Glomerular endothelial cell (primary cell): ENCODE data around the gene ZNF687. TPM values are rescaled to one million over a fixed set of nuclear protein-coding genes. Genes with fewer than 3 reads are reported as not detected.
A peak's percentile ranks its signal among the peaks of the same experiment; 100 is the strongest.
"Not testable (repeated sequence)": the region's sequence is repeated elsewhere in the genome, so short reads cannot be mapped to it uniquely, and the experiment has no call there.

Source experiments
- DNase-seq: peaks from one replicate; pipeline ENCODE4 v3.0.0-alpha.2; 2011; ENCODE audit warnings: low read depth, low spot score; ENCODE audit errors: extremely low read depth
- total RNA-seq: library from RNA; depleted of rRNA; stranded (reverse); fragments of >200 nt; gene quantifications from 2 replicates; pipeline ENCODE4 v1.2.3, GENCODE V29; 2015

The ZNF687 gene
- 17.6 and 22.8 TPM in 2 replicates for total RNA-seq

DNA sequence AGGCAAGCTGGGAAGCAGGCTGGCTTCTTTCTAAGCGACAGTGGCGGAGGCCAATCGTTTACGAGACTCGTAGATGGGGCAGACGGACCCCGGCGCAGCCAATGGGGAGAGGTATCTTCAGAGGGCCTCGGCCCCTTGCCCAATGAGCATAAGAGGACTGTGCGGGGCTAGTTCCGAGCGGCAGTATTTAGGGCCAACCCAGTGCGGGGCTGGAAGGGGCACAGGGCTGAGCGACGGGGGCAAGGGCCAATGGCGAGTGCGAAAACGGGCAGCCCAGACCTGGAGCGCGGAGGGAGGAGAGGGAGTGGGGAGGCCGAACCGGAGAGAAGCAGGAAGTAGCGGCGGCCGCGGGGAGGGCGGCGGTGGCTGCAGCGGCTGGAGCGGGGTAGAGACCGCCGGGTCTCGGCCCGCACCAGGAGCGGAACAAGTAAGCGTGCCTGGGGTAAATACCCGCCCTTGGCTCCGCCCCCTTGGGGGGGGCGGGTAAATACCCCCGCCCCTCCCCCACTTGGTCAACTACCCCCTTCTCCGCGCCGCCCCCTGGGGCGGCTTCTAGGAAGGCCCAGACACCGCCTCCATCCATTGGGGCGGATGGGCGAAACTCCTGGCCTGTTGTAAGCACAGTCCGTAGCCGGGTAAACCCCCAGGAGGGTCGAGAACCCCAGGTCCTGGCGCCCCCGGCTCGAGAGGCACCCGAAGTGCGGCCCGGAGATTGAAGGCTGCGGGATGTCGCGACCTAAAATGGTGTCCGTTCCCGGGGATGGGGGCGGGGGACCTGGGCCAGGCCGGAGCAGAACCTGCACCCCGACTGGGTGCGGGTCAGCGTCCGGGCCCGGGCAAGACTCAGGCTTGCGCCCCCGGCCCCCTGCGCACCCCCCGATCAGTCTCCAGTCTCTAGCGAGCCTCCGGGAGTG, at the start of gene ZNF687:
ZNF687 (plus strand) TSS at position 331 of the 914 bp plus-strand sequence. CDS start 3,993 bp downstream, outside the sequence.
- DNase-seq, result peak; percentile 98

GRCh38 chr1:151235235-151235634, 46.9 kb upstream of the ZNF687 start:
- DNase-seq, result no peak

DNA sequence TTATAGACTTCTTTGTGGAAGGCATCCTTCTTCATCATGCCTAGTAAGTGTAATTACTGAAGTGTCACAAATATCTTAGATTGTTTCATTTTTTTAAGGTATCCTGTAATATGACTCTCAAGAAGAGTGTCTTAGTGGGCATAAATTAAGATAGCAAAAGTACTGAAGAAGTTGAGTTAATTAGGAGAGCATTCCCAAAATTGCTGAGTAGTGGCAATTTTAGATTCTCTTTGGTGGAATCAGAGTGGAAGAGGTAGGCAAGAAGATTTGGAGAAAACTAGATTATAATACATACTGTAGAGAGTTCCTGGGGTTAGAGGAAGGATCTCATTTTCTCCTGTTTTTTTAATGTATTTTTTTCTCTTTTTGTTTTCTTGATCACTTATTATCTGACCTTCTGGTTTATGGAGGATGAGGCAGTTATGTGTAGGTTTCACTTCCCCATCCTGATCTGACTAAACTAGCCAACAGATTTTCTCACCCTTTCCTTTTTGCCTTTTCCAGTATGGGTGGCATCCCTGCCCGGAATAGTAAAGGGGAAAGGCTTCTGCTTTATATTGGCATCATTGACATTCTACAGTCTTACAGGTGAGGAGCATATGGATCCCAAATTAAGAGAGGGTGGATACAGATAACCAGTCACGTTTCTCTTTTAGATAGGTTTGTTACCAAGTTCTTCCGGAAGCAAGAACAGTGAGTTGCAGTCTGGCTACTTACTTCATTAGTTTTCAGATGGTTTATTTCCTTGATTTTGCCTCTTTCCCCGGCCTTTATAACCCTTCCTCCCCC, 44.2 kb upstream of the ZNF687 start:
- DNase-seq, result no peak

- DNase-seq, result no peak
These were observed 43.7 kb upstream of the ZNF687 start for GRCh38 chr1:151238467-151238739.

- no peak for DNase-seq
These were observed 39.7 kb upstream of the ZNF687 start for GRCh38 chr1:151242442-151242841.

GRCh38 chr1:151243683-151244216, 38.3 kb upstream of the ZNF687 start:
- DNase-seq, result no peak

GRCh38 chr1:151246786-151247185, 35.3 kb upstream of the ZNF687 start:
- DNase-seq, result no peak

GRCh38 chr1:151251656-151252470, 30.2 kb upstream of the ZNF687 start:
- DNase-seq, result peak; percentile 60

DNA sequence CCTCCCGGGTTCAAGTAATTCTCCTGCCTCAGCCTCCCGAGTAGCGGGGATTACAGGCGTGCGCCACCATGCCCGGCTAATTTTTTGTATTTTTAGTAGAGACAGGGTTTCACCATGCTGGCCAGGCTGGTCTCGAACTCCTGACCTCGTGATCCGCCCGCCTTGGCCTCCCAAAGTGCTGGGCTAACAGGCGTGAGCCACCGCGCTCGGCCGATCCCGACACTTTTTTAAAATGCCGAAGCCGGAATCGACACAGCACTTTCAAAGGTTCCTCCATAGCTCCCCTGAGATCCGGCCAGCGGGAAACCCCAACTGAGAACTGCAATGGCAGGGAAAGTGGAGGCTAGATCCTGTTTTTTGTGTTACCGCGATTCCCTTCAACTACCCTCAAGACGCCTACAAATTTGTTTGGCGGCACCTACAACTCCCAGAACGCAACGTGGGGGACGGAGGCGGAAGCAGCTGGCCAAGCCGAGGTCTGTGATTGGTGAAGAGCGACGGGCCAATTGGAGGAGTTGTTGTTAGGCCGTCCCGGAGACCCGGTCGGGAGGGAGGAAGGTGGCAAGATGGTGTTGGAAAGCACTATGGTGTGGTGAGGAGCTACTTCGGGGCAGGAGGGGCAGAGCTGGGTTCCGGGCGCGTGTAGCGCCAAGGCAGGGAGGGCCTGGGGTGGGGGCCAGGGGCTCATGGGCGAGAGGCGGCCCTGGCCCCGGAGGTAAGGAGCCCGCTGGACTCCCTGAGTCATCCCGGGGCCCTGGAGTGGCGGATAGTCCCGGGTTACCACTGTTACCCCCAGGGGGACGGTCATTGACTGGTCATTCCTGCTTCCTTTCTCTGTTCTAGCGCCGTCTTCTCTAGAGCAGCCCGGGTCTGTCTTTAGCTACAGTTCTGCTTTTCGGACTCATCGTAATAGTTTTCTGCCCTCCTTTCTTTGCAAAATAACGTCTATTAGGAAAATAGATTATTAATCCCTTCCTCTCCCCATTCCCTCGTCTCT, 27.6 kb upstream of the ZNF687 start, which contains the start of gene PSMD4:
PSMD4 (plus strand) TSS at position 518 of the 997 bp plus-strand sequence; CDS start at position 567, 49 bp downstream.
- DNase-seq, result peak; percentile 88

DNA sequence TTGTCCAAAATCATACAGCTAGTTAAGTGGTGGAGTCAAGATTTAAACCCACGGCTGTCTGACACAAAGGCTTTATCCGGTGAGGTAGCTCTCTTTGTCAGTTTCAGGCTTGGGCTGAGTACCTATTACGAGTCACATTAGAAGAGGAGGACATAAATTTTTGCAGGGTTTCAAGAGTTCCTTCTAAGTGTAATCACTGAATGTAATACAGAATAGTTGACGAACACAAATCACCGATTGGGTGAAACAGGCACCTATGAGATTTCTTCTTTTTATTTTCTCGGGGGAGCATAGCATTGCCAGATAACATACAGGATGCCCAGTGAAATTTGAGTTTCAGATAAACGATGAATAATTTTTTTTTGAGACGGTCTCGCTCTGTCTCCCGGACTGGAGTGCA, 26.7 kb upstream of the ZNF687 start:
- no peak for DNase-seq

GRCh38 chr1:151259351-151259750, 22.7 kb upstream of the ZNF687 start:
- no peak for DNase-seq

- no peak for DNase-seq
These were observed 16.5 kb upstream of the ZNF687 start for GRCh38 chr1:151265446-151266236.

DNA sequence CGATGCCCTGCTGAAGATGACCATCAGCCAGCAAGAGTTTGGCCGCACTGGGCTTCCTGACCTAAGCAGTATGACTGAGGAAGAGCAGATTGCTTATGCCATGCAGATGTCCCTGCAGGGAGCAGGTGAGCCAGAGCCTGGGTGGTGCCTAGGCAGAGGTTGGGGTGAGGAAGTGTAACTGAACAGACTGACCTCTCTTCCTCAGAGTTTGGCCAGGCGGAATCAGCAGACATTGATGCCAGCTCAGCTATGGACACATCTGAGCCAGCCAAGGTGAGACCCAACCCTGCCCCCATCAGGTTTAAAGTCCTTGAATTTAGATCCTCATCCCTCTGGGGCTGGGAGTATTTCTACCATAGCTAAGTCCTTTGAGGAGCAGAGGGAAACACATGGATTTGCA, 15.8 kb upstream of the ZNF687 start:
- no peak for DNase-seq

- DNase-seq, result no peak
These were observed 15.3 kb upstream of the ZNF687 start for GRCh38 chr1:151266821-151267220.

- DNase-seq, result no peak
These were observed 14.3 kb upstream of the ZNF687 start for GRCh38 chr1:151267760-151268159.

GRCh38 chr1:151273924-151274466, 8.1 kb upstream of the ZNF687 start:
- no peak for DNase-seq

GRCh38 chr1:151275341-151275740, 6.8 kb upstream of the ZNF687 start:
- DNase-seq, result not testable (repeated sequence)

- no peak for DNase-seq
These were observed 4.8 kb upstream of the ZNF687 start for GRCh38 chr1:151277249-151277648.
